ENCODE results near the gene PDCD2L.
"Not testable (repeated sequence)": the region's sequence is repeated elsewhere in the genome, so short reads cannot be mapped to it uniquely, and the experiment has no call there.

The PDCD2L gene

DNA sequence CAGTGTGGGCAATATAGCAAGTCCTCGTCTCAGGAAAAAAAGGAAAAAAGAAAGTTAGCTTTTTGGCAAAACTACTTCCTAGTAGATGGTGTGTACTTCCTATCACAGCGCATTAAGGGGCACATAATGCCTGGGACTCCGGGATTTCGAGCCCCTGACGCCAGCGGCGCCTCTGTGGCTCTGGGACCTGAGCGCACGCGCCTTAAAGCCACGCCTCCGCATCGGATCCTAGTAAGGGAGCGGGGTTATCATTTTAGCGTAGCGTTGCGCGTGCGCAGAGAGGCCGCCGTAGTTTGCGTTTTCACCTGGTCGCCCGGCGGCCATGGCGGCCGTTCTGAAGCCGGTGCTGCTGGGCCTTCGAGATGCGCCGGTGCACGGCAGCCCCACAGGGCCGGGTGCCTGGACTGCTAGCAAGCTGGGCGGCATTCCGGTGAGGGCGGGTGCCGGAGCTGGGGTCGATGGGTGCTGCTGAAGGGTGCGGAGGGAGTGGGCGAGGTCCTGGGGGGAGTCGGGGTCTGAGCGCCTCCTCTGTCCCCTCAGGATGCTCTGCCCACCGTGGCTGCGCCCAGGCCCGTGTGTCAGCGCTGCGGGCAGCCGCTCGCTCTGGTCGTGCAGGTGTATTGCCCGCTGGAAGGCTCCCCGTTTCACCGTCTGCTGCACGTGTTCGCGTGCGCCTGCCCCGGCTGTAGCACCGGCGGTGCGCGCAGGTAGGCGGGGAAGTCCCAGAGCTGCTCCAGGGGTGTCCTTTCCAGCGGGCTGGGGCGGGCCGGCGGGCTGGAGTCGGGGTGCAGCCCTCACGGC lies at the start of gene PDCD2L:
Gene PDCD2L, plus strand, starts transcription at position 291 of the 801 bp plus-strand sequence. Its CDS starts 32 bp downstream, at position 323.
- peak; percentile 81 to 91 (median 88) for DNase-seq

- DNase-seq, result no peak
These were observed 49.0 kb upstream of the PDCD2L start for GRCh38 chr19:34355201-34355600.

DNA sequence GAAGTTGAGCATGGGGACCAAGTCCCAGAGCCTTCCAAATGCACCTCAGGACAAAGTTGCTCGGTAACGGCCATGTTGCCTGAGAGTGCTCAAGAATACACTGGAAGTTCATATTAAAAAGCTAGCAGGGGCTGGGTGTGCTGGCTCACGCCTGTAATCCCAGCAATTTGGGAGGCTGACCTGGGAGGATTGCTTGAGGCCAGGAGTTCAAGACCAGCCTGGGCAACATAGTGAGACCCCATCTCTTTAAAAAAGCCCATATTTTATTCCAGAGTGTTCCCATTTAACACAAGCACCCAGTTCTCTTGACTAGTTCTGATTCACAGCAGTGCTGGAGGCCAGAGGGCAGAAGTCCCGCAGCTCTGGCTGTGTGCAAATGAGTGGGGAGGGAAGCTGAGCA lies 47.3 kb upstream of the PDCD2L start:
- no peak for DNase-seq

DNA sequence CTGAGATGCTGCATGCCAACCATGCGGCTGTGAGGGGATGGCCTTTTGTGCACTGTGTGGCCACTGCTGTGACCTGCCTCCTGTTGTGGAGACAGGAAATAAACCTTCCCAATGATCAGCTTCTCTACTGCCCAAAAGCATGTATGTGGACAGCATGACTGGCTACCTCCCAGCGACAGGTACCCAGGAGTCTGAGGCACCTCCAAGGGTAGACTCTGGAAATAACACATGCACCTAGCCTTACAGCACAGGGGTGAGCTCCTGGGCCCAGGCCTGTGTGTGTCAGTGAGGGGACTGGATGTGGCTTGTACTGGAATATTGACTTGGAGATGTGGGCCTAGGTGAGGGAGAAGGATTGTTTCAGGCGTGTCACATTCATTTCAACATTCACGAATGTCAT lies 46.8 kb upstream of the PDCD2L start:
- DNase-seq, result no peak

DNA sequence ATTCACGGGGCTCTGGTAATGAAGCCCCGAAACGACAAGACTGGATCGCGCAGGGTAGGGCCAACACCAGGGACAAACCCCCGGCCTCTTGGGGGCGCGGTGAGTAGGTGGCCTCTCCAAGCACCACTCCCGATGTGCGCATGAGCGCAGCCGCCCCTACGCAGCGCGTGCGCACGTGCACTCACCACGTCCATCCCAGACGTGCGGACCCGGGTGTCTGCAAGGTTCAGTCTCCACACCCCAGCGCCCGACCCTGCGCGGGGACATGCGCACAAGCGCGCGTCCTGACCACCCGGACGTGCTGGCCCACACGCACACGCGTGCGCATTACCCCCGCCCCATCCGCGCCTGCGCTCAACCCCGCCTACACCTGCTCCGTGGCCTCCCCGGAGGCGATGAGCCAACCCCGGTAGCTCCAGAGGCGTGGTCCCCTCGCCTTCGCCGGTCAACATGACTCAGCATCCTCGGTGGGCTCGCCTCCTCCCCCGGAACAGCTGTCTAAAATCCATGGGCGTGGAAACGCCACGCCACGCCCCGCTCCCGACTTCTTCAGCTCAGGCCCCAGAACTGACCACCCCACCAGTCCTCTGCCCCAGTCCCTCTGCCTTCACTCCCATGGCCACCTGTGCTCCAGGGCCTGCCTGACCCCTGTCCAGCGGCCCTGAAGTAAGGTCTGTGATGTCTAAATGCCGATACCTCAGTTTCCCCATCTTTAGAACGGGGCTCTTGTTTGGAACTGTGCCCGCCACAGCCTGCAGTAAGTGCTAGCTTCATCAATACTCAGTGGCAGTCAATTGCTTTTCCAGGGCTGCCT lies 44.9 kb upstream of the PDCD2L start:
- DNase-seq, result peak; percentile 82 to 90 (median 86)

DNA sequence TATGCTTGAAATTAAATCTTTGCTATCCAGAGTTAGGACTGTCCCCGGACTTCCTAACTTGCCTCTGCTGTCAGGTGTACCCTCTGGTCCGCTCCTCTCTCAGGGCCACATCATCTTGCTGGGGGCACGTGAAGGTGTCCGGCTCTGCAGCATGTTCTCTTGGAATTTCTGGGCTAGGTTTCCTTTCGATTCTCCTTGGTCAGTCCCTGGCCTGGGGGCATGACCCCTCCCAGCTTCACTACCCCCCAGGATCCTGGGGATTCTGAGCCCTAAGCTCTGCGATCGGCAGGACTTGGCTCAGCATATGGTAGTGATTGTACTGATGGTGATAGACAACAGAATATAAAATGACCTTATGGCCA lies 44.3 kb upstream of the PDCD2L start:
- no peak for DNase-seq

DNA sequence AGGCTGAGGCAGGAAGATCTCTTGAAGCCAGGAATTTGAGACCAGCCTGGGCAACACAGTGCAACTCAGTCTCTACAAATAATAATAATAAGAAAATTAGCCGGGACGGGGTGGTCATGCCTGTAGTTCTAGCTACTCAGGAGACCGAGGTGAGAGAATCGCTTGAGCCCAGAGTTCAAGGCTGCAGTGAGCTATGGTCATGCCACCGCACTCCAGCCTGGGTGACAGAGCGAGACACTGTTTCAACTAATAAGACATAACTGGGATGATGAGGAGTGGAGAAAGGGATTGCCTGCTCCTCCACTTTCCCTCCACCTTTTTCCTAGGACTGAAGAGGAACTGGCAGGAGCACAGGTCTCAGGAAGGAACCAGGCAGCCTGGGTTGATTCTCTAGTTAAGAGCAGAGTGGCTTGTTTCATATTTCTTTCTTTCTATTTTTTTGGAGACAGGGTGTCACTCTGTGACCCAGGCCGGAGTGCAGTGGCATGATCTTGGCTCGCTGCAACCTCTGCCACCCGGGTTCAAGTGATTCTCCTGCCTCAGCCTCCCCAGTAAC lies 43.8 kb upstream of the PDCD2L start:
- DNase-seq, result no peak

GRCh38 chr19:34362679-34363069 lies 41.5 kb upstream of the PDCD2L start:
- DNase-seq, result no peak

DNA sequence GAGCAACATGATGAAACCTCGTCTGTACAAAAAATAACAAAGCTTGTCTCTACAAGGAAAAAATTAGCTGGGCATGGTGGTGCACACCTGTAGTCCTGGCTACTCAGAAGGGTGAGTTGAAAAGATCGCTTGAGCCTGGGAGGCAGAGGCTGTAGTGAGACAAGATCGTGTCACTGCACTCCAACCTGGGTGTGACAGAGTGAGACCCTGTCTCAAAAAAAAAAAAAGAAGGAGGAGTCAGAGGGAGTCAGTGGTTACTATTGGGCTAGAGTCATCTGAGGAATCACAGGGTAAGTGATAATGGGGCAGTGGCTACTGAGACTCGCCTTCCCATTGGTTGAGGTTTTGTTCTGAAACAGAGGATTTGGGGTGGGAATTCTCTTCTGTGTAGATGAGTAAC lies 41.1 kb upstream of the PDCD2L start:
- DNase-seq, result no peak

- DNase-seq, result no peak
These were observed 40.3 kb upstream of the PDCD2L start for GRCh38 chr19:34363930-34364329.

DNA sequence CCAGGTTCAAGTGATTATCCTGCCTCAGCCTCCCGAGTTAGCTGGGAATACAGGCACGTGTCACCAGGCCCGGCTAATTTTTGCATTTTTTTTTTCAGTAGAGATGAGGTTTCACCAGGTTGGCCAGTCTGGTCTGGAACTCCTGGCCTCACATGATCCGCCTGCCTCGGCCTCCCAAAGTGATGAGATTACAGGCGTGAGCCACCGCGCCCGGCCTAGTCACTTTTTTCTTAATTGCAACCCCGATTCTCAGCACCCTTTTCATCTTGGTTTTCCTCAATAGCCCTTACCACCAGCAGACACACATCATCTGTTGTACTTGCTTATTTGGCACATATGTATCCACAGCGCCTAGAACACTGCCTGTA lies 39.8 kb upstream of the PDCD2L start:
- DNase-seq, result no peak

DNA sequence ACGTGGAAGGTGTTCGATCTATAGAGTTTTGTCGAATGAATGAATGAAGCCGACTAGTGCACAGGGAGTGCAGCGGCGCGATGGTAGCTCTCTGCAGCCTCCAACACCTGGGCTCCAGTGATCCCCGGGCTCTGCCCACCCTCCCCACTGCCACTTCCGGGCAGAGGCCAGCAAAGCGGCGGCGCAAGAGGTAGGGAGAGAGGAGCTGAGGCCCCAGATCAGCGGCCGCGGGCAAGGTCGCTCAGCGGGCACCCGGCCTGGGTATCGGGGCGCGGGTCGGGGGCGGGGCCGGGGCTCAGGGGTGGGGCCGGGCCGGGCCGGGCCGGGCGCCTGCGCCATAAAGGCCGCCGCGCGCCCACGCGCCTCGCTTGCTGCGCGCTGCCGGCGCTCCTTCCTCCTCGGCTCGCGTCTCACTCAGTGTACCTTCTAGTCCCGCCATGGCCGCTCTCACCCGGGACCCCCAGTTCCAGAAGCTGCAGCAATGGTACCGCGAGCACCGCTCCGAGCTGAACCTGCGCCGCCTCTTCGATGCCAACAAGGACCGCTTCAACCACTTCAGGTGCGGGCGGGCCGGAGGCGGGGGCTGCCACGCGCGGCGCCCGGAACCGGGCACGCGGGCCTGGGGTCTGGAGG lies 39.3 kb upstream of the PDCD2L start, which contains the start of gene GPI:
Gene GPI, plus strand, starts transcription at position 367 of the 633 bp plus-strand sequence. Its CDS starts 71 bp downstream, at position 438.
- peak; percentile 48 to 83 (median 66) for DNase-seq

GRCh38 chr19:34365463-34366401 lies 38.5 kb upstream of the PDCD2L start:
- DNase-seq, result no peak

- DNase-seq, result no peak
These were observed 37.2 kb upstream of the PDCD2L start for GRCh38 chr19:34366738-34367623.

- no peak for DNase-seq
These were observed 36.6 kb upstream of the PDCD2L start for GRCh38 chr19:34367624-34367957.

- no peak for DNase-seq
These were observed 35.9 kb upstream of the PDCD2L start for GRCh38 chr19:34368338-34368737.

- not testable (repeated sequence) for DNase-seq
These were observed 35.0 kb upstream of the PDCD2L start for GRCh38 chr19:34369166-34369565.

GRCh38 chr19:34370117-34370516 lies 34.1 kb upstream of the PDCD2L start:
- DNase-seq, result no peak

DNA sequence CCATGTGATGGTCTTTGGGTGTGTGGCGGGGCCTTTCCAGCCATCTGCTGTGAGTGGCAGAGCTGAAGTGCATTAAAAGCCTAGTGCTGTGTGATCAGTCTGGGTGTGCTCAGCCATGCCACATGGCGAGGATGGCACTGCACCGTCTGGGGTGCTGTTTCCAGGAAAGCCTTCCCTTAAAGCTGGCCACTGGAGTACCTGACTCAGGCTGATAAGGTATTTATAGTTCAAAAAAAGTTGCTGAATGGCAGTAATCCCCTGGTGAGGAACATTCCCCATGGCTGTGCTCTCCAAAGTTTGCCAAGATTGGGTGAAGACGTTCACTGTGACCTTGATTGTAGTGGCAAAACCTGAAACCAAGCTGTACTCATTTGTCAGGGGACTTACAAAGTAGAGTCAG lies 33.2 kb upstream of the PDCD2L start:
- DNase-seq, result no peak

GRCh38 chr19:34373601-34374288 lies 30.5 kb upstream of the PDCD2L start:
- DNase-seq, result no peak

DNA sequence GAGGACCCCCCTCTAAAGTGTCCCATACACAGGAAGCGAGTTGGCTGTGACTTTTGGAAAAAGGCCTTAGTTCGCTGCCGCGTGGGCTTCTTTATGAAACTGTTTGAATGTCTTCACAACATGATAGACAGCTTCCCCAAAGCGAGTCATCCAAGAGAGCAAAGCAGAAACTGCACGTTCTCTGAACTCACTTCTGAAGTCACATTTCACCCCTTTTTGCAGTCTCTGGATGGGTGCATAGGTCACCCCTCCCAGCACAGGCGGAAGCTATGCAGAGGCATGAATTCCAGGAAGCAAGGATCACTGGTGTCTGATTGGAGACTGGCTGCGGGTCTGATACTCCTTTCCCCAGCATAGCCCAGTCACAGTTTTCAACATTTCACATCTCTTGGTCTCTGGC lies 28.6 kb upstream of the PDCD2L start:
- no peak for DNase-seq
